ENCODE measurements around the gene VGF. TPM values are rescaled to one million over a fixed set of nuclear protein-coding genes. Genes with fewer than 3 reads are reported as not detected.
A peak's percentile ranks its signal among the peaks of the same experiment; 100 is the strongest.

Gene VGF
- total RNA-seq, 1 donor from 2014 or later: 0.16 TPM

DNA sequence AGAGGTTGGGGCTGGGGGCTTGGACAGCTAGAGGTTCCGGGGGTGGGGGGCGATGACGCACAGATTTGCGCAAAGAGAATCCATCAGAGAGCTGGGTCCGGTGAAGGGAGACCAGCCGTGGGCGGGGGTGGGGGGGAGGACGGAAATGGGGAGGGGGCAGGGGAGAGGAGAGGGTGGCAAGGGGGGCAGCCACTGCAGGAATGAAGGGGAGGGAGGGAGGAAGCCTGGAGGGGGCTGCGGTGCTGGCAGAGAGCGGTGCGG, 1.2 kb upstream of the VGF start:
- no peak for DNase-seq (ENCODE audit: extremely low spot score, unreplicated experiment)
- Mint-ChIP-seq H3K27ac (ENCODE audit: unreplicated experiment) (no peak overlapping the region), H3K9me3 (ENCODE audit: unreplicated experiment) (no peaks in the 10 kb centered on the region), H3K4me3 (ENCODE audit: unreplicated experiment) (no peak overlapping the region), H3K27me3 (ENCODE audit: unreplicated experiment) (peaks cover 66% of the 10 kb centered on the region), H3K4me1 (ENCODE audit: unreplicated experiment) (peaks cover 52% of the 10 kb centered on the region), H3K36me3 (ENCODE audit: unreplicated experiment) (no peaks in the 10 kb centered on the region)
- TF ChIP-seq, protein P1, sequence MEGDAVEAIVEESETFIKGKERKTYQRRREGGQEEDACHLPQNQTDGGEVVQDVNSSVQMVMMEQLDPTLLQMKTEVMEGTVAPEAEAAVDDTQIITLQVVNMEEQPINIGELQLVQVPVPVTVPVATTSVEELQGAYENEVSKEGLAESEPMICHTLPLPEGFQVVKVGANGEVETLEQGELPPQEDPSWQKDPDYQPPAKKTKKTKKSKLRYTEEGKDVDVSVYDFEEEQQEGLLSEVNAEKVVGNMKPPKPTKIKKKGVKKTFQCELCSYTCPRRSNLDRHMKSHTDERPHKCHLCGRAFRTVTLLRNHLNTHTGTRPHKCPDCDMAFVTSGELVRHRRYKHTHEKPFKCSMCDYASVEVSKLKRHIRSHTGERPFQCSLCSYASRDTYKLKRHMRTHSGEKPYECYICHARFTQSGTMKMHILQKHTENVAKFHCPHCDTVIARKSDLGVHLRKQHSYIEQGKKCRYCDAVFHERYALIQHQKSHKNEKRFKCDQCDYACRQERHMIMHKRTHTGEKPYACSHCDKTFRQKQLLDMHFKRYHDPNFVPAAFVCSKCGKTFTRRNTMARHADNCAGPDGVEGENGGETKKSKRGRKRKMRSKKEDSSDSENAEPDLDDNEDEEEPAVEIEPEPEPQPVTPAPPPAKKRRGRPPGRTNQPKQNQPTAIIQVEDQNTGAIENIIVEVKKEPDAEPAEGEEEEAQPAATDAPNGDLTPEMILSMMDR (IDR thresholded peaks at IDR 0.05): no peak

GRCh38 chr7:101165958-101166647, 734 bp upstream of the VGF start:
- H3K36me3 Mint-ChIP-seq (ENCODE audit: unreplicated experiment): peaks cover 2% of the 10 kb centered on the region
- H3K9me3 Mint-ChIP-seq (ENCODE audit: unreplicated experiment): no peaks in the 10 kb centered on the region
- peak overlapping the region; percentile 74 for H3K4me3 Mint-ChIP-seq (ENCODE audit: unreplicated experiment)
- H3K27me3 Mint-ChIP-seq (ENCODE audit: unreplicated experiment): peaks cover 61% of the 10 kb centered on the region
- no peak overlapping the region for H3K27ac Mint-ChIP-seq (ENCODE audit: unreplicated experiment)
- TF ChIP-seq, protein P1 (IDR thresholded peaks at IDR 0.05): no peak
- no peak for DNase-seq (ENCODE audit: extremely low spot score, unreplicated experiment)
- H3K4me1 Mint-ChIP-seq (ENCODE audit: unreplicated experiment): peaks cover 47% of the 10 kb centered on the region

DNA sequence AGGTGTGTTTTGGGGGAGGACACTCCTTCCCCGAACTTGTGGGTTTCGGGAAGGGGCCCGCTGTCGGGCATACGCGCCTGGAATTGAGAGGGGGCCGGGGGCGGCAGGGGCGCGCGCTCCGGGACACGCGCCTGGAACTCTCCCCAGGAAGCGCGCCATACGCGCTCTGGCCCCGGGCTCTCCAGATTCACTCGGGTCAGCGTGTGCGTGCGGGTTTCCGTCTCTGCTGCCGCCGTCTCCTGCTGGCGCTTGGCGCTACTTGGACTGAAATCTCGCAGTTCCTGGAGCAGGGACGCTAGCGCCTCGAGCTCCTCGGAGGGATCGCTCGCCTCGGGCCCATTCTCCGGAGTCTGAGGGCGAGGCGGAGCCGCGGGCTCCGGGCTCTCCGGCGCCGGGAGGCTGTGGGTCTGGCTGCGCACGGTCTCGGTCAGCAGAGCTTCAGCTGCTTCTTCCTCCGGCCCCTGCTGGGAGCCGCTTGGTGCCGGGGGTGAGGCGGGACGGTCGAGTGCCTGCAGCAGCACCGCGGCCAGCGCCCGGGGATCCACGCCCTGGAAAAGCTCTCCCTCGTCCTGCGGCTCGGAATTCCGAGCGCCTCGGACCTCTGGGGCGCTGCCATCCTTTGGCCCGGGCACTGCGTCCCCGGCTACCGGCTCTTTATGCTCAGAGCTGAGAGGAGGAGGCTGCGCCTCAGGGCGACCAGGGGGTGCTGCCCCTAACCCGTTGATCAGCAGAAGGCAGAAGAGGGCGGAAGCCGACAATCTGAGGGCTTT, 1.1 kb downstream of the VGF start:
- TF ChIP-seq, protein P1 (IDR thresholded peaks at IDR 0.05): no peak
- peak; percentile 89 for DNase-seq (ENCODE audit: extremely low spot score, unreplicated experiment)
- H3K27ac Mint-ChIP-seq (ENCODE audit: unreplicated experiment): no peak overlapping the region
- H3K27me3 Mint-ChIP-seq (ENCODE audit: unreplicated experiment): peaks cover 43% of the 10 kb centered on the region
- peaks cover 7% of the 10 kb centered on the region for H3K36me3 Mint-ChIP-seq (ENCODE audit: unreplicated experiment)
- H3K4me3 Mint-ChIP-seq (ENCODE audit: unreplicated experiment): peak overlapping the region; percentile 53
- no peaks in the 10 kb centered on the region for H3K9me3 Mint-ChIP-seq (ENCODE audit: unreplicated experiment)
- peaks cover 36% of the 10 kb centered on the region for H3K4me1 Mint-ChIP-seq (ENCODE audit: unreplicated experiment)

DNA sequence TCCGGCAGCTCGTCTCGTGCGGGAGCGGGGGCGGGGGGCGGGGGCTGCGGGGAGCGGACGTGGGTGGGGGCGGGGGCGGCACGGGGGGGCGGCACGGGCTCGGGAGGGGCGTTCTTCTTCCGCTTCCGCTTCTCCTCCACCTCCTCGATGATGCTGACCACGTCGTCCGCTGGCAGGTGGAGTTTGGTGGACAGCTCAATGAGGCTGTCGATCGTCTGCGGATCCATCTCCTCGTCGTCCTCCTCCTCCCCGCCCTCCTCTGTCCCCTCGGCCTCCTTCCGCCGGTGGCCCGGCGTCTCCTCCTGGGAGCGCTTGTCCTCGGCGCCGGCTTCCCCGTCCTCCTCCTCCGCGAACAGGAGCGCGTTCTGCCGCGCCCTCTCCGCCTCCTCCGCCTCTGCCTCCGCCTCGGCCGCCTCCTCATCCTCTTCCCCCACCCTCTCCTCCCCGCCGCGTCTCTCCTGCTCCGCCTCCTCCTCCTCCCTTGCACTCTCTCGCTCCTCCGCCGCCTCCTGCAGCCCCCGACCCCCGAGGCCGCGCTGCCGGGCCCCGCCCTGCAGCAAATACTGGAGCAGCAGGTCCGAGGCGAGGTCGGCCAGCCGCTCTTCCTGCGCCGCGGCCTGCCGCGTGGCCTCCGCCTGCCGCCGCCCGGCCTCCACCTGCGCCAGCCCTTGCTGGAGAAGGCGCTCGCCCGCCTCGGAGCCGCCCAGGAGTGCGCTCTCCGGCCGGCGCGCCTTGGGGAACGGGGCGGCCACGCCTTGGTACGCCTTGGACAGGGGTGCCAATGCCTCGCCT, 1.9 kb downstream of the VGF start:
- H3K36me3 Mint-ChIP-seq (ENCODE audit: unreplicated experiment): peaks cover 7% of the 10 kb centered on the region
- no peak for DNase-seq (ENCODE audit: extremely low spot score, unreplicated experiment)
- peak overlapping the region; percentile 69 for H3K4me3 Mint-ChIP-seq (ENCODE audit: unreplicated experiment)
- H3K27ac Mint-ChIP-seq (ENCODE audit: unreplicated experiment): no peak overlapping the region
- H3K27me3 Mint-ChIP-seq (ENCODE audit: unreplicated experiment): peaks cover 38% of the 10 kb centered on the region
- TF ChIP-seq, protein P1 (IDR thresholded peaks at IDR 0.05): no peak
- peaks cover 34% of the 10 kb centered on the region for H3K4me1 Mint-ChIP-seq (ENCODE audit: unreplicated experiment)
- H3K9me3 Mint-ChIP-seq (ENCODE audit: unreplicated experiment): no peaks in the 10 kb centered on the region

Data from osteocyte (in vitro differentiated cells).